Kidney (tissue), 14 donors: ENCODE data around the gene SREK1IP1. TPM values are rescaled to one million over a fixed set of nuclear protein-coding genes. Genes with fewer than 3 reads are reported as not detected.
"Not testable (repeated sequence)": the region's sequence is repeated elsewhere in the genome, so short reads cannot be mapped to it uniquely, and the experiment has no call there.

Experiments
- DNase-seq, 5 donors: peaks; one replicate each; pipeline ENCODE4 v3.0.0-alpha.2; 2013 to 2020
- FAIRE-seq: peaks from 2 replicates; lab custom pipeline; 2012; peaks lifted over from hg19 to GRCh38; lab: Jason Lieb, UNC
- H3K27ac ChIP-seq, 2 donors: one replicate each; pipeline ENCODE4 v1.7.0; 2013; ENCODE audit warnings: low read depth in 2 of 2, low read length in 2 of 2, inconsistent platforms in 1 of 2
- H3K27me3 ChIP-seq: one replicate; pipeline ENCODE4 v1.7.1; 2013; ENCODE audit warnings: low read length, inconsistent platforms; ENCODE audit not compliant: control insufficient read depth, insufficient read depth
- H3K36me3 ChIP-seq, 3 donors: one replicate each; pipeline versions ENCODE4 v1.7.0 to v1.7.1; 2013; ENCODE audit warnings: low read length in 3 of 3, control low read depth in 1 of 3, inconsistent platforms in 1 of 3; ENCODE audit not compliant: insufficient read depth in 3 of 3, control insufficient read depth in 2 of 3
- H3K4me1 ChIP-seq, 3 donors: one replicate each; pipeline versions ENCODE4 v1.7.0 to v1.7.1; 2013; ENCODE audit warnings: low read length in 3 of 3, inconsistent platforms in 1 of 3, low read depth in 1 of 3; ENCODE audit not compliant: control insufficient read depth in 2 of 3, insufficient read depth in 2 of 3
- H3K4me3 ChIP-seq, 3 donors: one replicate each; pipeline versions ENCODE4 v1.7.0 to v1.8.1; 2013; ENCODE audit warnings: low read length in 3 of 3, control low read depth in 1 of 3, inconsistent platforms in 1 of 3
- H3K9ac ChIP-seq, 3 donors: one replicate each; pipeline versions ENCODE4 v1.7.0 to v1.7.1; 2013; ENCODE audit warnings: low read length in 3 of 3, control low read depth in 1 of 3, inconsistent platforms in 1 of 3
- H3K9me3 ChIP-seq, 3 donors: one replicate each; pipeline versions ENCODE4 v1.7.0 to v1.7.1; 2013; ENCODE audit warnings: low read length in 3 of 3, control low read depth in 1 of 3, inconsistent platforms in 1 of 3; ENCODE audit not compliant: control insufficient read depth in 2 of 3, insufficient read depth in 1 of 3
- CTCF ChIP-seq: IDR thresholded peaks from 3 replicates; pipeline ENCODE4 v1.5.1; 2012; ENCODE audit warnings: mild to moderate bottlenecking, moderate library complexity, borderline replicate concordance; ENCODE audit not compliant: insufficient read depth; ENCODE audit errors: extremely low read depth
- intact Hi-C: fragments of 100-400 bp; cut with DNase I; formaldehyde crosslinking; loops from one replicate; pipeline ENCODE4 v1.11.1; 2022
- polyA plus RNA-seq: library from polyadenylated mRNA; stranded (reverse); fragments of 350-450 nt; fragmentation: Illumina TruSeq; extraction: RNeasy Lipid Tissue Mini Kit (QIAGEN cat#74804); gene quantifications from one replicate; pipeline ENCODE4 v1.2.3, GENCODE V29; 2014; ENCODE audit warnings: low read depth, low replicate concordance; ENCODE audit not compliant: insufficient read depth
- total RNA-seq: library from RNA; stranded (reverse); fragmentation: NEBNext Ultra II Directional; extraction: Animal tissue kit (Norgen Biotek cat#: 25700); gene quantifications from one replicate; pipeline ENCODE4 v1.2.1, GENCODE V29; 2021
- donor health status: control.
- donor health status: control.
- donor health status: control.
- donor health status: control.
- donor health status: control.
- donor health status: DM: yes; HTN: yes; CAD: no.
- donor health status: Normal renal cell carcinoma (clear cell type).

Gene SREK1IP1
- total and polyA plus RNA-seq, 2 donors from 2014 or later: 16.8 to 21.8 TPM

GRCh38 chr5:64742821-64743220 lies 25.7 kb downstream of the SREK1IP1 start:
- Histone ChIP-seq H3K27me3 (no peaks in the 10 kb centered on the region), H3K4me1 (no peaks in the 10 kb centered on the region), H3K9ac (no peak overlapping the region), H3K36me3 (peaks cover 0 to 6% (median 2%) of the 10 kb centered on the region in 3 donors), H3K27ac (no peak overlapping the region), H3K4me3 (no peak overlapping the region), H3K9me3 (no peaks in the 10 kb centered on the region)
- DNase-seq: no peak
- intact Hi-C loops: no loop called here
- no peak for TF ChIP-seq CTCF
- FAIRE-seq: no peak

- FAIRE-seq: no peak
- H3K27me3 ChIP-seq: no peaks in the 10 kb centered on the region
- TF ChIP-seq CTCF: no peak
Measured at GRCh38 chr5:64742411-64742810, 26.1 kb downstream of the SREK1IP1 start.

GRCh38 chr5:64727150-64727549 lies 41.3 kb downstream of the SREK1IP1 start:
- H3K4me1 ChIP-seq: no peaks in the 10 kb centered on the region
- H3K36me3 ChIP-seq: peaks cover 0 to 7% (median 0%) of the 10 kb centered on the region in 3 donors
- no peaks in the 10 kb centered on the region for H3K9me3 ChIP-seq
- no peak for TF ChIP-seq CTCF
- H3K27ac ChIP-seq: no peak overlapping the region
- no peaks in the 10 kb centered on the region for H3K27me3 ChIP-seq
- no peak for FAIRE-seq
- DNase-seq: no peak
- H3K9ac ChIP-seq: no peak overlapping the region
- intact Hi-C loops: no loop called here
- H3K4me3 ChIP-seq: no peak overlapping the region

More at GRCh38 chr5:64742411-64742810, 26.1 kb downstream of the SREK1IP1 start:
- H3K9me3 ChIP-seq: no peaks in the 10 kb centered on the region
- no peak overlapping the region for H3K9ac ChIP-seq
- H3K4me3 ChIP-seq: no peak overlapping the region
- H3K36me3 ChIP-seq: peaks cover 0 to 6% (median 2%) of the 10 kb centered on the region in 3 donors
- H3K4me1 ChIP-seq: no peaks in the 10 kb centered on the region
- DNase-seq: no peak
- H3K27ac ChIP-seq: no peak overlapping the region
- intact Hi-C loops: no loop called here

GRCh38 chr5:64722588-64722987 lies 45.9 kb downstream of the SREK1IP1 start:
- FAIRE-seq (no peak), DNase-seq (no peak)
- no peaks in the 10 kb centered on the region for H3K9me3 ChIP-seq
- no peak overlapping the region for H3K4me3 ChIP-seq
- H3K9ac ChIP-seq: no peak overlapping the region
- H3K4me1 ChIP-seq: no peaks in the 10 kb centered on the region
- no peak for TF ChIP-seq CTCF
- H3K27ac ChIP-seq: no peak overlapping the region
- intact Hi-C loops: no loop called here
- no peaks in the 10 kb centered on the region for H3K27me3 ChIP-seq
- H3K36me3 ChIP-seq: peaks cover 0 to 7% (median 0%) of the 10 kb centered on the region in 3 donors

- FAIRE-seq, H3K36me3 ChIP-seq: not testable (repeated sequence)
Measured at GRCh38 chr5:64714495-64714894, 54.0 kb downstream of the SREK1IP1 start.

More at GRCh38 chr5:64714495-64714894, 54.0 kb downstream of the SREK1IP1 start:
- H3K9me3 ChIP-seq, H3K9ac ChIP-seq, H3K27ac ChIP-seq, H3K4me3 ChIP-seq, DNase-seq, H3K4me1 ChIP-seq, H3K27me3 ChIP-seq, intact Hi-C loops: not testable (repeated sequence)
